NCI-H187 treated with DMSO at 0.1 percent for 48 hours (cell line): ENCODE results near the gene OPN5.

ENCODE experiments used
- DNase-seq: peaks from one replicate; lab custom pipeline; 2025; lab: John Stamatoyannopoulos, UW

OPN5 gene

DNA sequence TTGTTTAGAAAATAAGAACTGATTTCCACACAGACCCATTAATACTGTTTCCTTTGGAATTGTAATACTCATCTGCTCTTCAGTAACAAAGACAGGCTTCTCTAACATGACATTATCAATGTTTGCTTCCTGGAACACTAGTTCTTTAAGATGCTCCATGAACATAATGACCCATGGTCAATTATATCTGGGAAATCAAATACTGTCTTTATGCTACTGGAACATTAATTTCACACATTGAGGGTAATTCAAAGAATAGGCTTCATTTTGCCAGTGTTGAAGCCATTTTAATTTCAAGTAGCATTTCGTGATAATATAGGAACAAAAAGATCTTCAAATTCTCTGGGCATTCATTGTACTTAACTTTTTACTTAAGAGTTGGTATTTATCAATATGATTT is 80.9 kb downstream of the OPN5 start:
- no peak for DNase-seq

DNA sequence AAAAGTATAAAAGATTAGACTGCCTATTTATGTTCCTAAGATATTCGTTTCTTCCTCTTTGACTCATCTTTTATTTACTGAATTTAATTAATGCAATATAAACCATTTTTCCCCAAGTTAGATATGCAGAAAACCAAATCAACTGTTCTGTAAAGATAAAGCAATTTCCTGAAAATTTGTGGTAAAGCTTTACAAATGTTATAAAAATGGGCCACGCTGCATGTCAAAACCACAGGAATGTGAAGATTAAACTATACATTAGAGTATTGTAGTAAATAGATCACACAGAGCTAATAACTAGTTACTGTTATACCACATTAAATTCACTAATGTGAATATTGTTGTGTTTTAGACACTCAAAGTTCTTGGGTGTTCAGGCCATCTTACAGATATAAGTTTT is 83.4 kb downstream of the OPN5 start:
- no peak for DNase-seq

DNA sequence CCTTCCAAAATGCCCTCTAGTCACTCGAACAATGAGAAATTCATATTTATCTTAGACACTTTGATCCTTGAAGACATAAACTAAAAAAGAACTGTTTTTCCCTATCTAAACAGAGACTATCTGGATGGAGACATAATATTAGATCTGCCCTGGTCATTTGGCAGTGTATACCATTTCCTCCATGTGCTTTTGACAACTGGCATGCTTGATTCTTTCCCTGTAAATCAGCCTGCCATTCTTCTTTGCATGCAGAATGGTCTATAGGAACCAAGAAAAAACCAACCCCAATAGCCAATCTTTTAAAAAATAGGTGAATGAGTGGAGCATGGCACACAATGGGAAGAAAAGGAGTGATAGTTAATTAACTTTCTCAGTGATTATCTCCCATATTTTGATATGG is 93.8 kb downstream of the OPN5 start:
- no peak for DNase-seq
